ENCODE data around the gene RAB9A. TPM values are rescaled to one million over a fixed set of nuclear protein-coding genes. Genes with fewer than 3 reads are reported as not detected.
"Not testable (repeated sequence)": the region's sequence is repeated elsewhere in the genome, so short reads cannot be mapped to it uniquely, and the experiment has no call there.

Gene RAB9A
- total RNA-seq, 1 donor from 2014 or later, result 17.7 TPM

DNA sequence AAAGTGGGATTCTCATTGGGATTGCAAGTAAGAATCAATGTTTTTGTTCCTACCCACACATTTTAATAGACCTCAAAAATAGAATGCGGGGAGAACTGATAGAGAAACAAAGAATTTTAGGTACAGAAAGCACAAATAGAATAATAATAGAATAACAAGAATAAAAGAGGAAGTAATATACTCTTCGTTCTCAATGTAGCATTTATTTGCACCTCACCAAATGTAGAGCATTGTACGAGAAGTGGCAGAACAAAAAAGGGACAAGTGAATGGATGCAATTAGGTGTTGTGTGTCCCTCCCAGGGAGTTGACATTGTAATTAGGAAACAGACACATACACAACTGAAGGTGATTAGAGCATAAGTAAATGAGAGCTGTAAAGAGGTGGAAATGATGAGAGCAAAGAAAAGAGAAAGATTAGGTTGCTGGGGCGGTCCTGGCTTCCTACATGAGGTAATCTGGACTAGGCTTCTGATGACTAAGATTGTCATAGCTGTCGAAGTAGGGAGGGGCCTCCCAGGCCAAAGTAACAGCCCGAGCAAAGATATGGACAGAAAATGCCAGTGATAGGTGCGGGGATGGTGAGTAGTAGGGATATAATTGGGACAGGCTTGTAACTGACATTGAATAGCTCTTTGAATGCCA, 10.4 kb downstream of the RAB9A start:
- DNase-seq (ENCODE audit: low read depth, low spot score), result no peak

- no peak for DNase-seq (ENCODE audit: low read depth, low spot score)
Observed at GRCh38 chrX:13700380-13700779, 11.5 kb downstream of the RAB9A start.

DNA sequence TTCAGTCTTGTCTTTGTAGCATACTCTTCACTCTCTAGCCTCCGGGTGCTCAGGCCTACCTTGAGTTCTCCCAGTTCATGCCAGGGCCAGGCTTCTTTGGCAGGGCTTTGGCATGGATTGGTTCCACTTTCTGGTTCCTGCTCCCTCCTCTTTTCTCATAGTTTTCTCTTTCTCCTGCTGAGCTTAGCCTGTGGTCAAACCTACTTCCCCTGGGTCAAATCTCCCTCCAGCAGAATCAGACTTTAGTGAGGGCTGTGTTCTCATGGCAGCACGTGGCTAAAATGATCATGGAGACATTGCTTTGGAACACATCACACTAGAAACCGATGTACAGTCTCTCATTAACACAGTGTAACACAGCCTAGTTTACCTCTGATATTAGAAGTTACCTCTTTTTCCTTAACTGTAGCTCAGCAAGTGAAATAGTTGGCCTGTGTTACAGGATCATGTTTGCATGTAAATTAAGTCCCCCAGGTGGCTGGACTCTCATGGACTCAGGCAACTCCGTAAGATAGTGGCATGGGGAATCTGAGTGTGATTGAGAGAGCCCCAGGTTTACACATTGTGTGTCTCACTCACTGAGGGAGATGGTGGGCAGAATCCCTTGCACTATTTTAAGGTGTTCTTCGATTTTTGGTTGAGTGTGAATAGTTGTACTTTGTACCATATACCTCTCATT, 13.3 kb downstream of the RAB9A start:
- DNase-seq (ENCODE audit: low read depth, low spot score), result no peak

- DNase-seq (ENCODE audit: low read depth, low spot score), result no peak
Observed at GRCh38 chrX:13703135-13703534, 14.2 kb downstream of the RAB9A start.

- DNase-seq (ENCODE audit: low read depth, low spot score), result no peak
Observed at GRCh38 chrX:13703589-13703988, 14.7 kb downstream of the RAB9A start.

DNA sequence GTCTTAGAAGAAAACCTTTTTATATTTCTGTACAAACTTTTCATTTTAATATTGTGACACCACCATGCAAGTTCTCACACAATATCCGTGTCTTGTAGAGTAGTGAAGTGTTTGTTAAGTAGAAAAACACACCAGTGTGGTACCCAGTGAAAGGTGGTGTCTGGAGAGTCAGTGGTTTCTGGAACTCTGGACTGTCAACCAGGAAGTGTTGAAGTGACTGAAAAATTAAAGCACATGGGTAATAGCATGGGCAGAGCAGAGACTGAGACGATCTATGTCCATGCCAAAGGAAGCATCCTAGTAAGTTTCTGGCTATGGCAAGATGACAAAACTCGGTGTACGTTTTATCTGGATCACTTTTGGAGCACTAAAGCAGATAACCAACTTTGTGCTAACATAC, 22.2 kb downstream of the RAB9A start:
- DNase-seq (ENCODE audit: low read depth, low spot score), result no peak

- no peak for DNase-seq (ENCODE audit: low read depth, low spot score)
Observed at GRCh38 chrX:13716455-13716854, 27.5 kb downstream of the RAB9A start.

DNA sequence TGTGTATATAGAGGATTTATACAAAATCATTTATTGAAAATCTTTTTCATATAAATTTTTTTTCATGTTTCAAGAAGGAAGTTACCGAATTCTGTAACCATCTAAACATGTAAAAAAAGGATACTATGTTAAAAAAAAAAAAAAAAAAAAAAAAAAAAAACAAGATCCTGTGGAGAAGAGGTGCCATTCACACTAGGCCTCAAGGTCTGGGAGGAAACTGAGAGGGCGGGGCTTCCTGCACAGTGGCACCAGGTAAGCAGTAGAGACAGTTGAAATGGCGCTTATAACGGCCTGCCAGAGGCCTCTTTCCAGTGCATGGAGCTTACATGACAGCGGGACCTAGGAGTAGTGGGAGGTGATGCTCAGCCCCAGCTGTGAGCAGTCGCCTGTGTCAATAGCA, 28.0 kb downstream of the RAB9A start:
- DNase-seq (ENCODE audit: low read depth, low spot score), result no peak

DNA sequence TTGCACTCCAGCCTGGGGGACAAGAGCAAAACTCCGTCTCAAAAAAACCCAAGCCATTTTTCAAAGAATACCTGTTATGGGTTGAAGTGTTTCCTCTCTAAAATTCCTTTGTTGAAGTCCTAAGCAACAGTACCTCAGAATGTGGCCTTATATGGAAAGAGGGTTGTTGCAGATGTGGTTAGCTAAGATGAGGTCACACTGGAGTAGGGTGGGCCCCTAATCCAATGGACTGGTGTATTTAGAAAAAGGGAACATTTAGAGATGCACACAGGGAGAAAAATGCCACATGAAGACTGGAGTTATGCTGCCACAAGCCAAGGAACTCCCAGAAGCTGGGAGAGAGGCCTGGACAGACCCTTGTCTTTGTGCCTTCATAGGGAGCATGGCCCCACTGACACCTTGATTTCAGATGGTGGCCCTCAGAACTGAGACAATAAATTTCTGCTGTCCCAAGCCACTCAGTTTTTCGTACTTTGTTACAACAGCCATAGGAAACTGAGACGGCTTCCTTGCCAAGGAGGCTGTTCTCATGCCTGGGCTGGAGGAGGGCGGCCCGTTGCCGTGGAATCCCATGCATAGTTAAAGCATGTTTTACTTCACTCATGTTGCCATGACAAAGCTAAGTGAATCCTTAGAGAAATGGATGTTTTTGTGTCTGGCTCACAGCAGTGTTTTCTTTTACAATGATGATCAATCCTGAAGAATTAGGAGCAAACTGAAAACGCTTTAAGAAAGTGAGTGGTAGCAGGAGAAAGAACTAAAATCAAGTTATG, 29.0 kb downstream of the RAB9A start:
- DNase-seq (ENCODE audit: low read depth, low spot score), result no peak

GRCh38 chrX:13719192-13719856, 30.4 kb downstream of the RAB9A start:
- DNase-seq (ENCODE audit: low read depth, low spot score), result no peak

GRCh38 chrX:13721371-13721770, 32.4 kb downstream of the RAB9A start:
- DNase-seq (ENCODE audit: low read depth, low spot score), result no peak

DNA sequence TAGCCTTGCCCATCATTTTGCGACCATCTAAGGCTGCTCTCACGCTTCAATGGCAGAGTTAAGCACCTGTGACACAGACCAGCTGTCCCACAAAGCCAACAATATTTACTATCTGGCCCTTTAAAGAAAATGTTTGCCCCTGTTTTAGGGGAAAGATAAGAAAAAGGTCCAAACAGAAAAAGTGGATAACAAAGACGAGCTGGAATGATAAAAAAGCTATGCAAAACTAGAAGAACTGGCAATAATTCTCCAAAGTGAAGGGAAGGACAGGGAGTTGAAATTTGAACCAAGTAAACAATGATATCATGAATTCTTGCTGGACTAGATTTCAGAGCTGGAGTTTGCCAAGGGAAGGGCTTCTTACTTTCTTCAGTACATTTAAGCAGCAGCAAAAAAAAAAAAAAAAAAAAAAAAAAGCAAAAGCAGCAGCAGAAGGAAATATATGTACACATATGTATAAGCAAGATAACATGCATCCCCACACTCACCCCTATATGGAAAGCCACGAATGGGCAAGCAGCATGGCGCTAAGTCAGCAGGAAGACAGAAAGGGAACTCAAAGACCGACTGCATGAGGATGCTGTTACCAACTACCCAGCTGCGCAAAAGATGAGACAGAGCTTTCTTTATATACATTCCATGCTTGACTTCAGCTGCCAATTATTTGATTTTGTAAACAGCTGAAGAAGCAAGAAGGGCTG, 33.0 kb downstream of the RAB9A start:
- DNase-seq (ENCODE audit: low read depth, low spot score), result no peak

- DNase-seq (ENCODE audit: low read depth, low spot score), result not testable (repeated sequence)
Observed at GRCh38 chrX:13724878-13725277, 36.0 kb downstream of the RAB9A start.

DNA sequence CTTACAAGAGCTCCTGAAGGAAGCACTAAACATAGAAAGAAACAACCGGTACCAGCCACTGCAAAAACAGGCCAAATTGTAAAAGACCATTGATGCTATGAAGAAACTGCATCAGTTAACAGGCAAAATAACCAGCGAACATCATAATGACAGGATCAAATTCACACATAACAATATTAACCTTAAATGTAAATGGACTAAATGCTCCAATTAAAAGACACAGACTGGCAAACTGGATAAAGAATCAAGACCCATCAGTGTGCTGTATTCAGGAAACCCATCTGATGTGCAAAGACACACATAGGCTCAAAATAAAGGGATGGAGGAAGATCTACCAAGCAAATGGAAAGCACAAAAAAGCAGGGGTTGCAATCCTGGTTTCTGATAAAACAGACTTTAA, 37.7 kb downstream of the RAB9A start:
- DNase-seq (ENCODE audit: low read depth, low spot score), result not testable (repeated sequence)

DNA sequence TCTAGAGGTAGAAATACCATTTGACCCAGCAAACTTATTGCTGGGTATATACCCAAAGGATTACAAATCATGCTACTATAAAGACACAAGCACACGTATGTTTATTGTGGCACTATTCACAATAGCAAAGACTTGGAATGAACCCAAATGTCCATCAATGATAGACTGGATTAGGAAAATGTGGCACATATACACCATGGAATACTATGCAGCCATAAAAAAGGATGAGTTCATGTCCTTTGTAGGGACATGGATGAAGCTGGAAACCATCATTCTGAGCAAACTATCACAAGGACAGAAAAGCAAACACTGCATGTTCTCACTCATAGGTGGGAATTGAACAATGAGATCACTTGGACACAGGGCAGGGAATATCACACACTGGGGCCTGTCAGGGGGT, 41.6 kb downstream of the RAB9A start:
- not testable (repeated sequence) for DNase-seq (ENCODE audit: low read depth, low spot score)

GRCh38 chrX:13732246-13733067, 43.5 kb downstream of the RAB9A start:
- no peak for DNase-seq (ENCODE audit: low read depth, low spot score)

DNA sequence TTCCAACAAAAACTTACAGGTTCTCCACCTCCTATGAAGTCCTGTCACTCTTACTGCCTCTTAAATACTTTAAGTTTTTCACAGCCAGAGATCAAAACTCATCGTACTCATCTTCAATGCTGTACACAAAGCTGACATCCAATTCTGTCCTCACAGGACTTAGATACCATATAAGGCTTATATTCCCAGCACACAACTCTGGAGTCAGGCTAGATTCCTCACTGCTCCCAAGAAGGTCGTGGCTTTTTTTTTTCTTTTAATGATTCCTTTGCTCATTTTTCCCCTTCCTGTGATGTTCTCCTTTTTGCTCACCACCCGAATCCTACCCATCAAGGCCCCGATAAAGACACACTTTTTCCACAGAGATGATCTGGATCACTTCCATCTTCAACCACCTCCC, 44.6 kb downstream of the RAB9A start:
- DNase-seq (ENCODE audit: low read depth, low spot score), result no peak

GRCh38 chrX:13734278-13735172, 45.6 kb downstream of the RAB9A start, which contains the start of the genes OFD1 and TRAPPC2:
TSS of gene OFD1 (plus strand) at chrX:13734748. CDS start at chrX:13735072, 324 bp downstream.
TSS of gene TRAPPC2 (minus strand) at chrX:13734620. CDS start at chrX:13719963, 14,657 bp downstream.
- DNase-seq (ENCODE audit: low read depth, low spot score), result peak; percentile 80

GRCh38 chrX:13741695-13742094, 52.8 kb downstream of the RAB9A start:
- DNase-seq (ENCODE audit: low read depth, low spot score), result no peak
